IMR-90 (cell line): ENCODE measurements around the gene COA1. TPM values are rescaled to one million over a fixed set of nuclear protein-coding genes. Genes with fewer than 3 reads are reported as not detected.
A peak's percentile ranks its signal among the peaks of the same experiment; 100 is the strongest.

Source experiments
- ATAC-seq: fragments of 200-7000 bp; cut with Tn5 transposase; 2 replicates; pipeline ENCODE4 v1.9.1; 2020; ENCODE audit warnings: low read depth, mild to moderate bottlenecking, moderate library complexity
- BruUV-seq: library from RNA; stranded (reverse); fragments of 400-500 nt; replicated peaks from 2 replicates; lab custom pipeline; 2021; lab: Mats Ljungman, UMichigan
- CTCF ChIA-PET: fragments of 300-600 bp; formaldehyde crosslinking; extraction: SDS; loops from one replicate; lab custom pipeline; 2021; ENCODE audit warnings: antibody characterized with exemption; lab: Yijun Ruan, JAX
- POLR2A ChIA-PET: fragments of 300-600 bp; sonication (Branson Sonifier 250); formaldehyde crosslinking; loops from one replicate; lab custom pipeline; 2022; ENCODE audit warnings: antibody characterized with exemption; ENCODE audit not compliant: unreplicated experiment; lab: Charles Lee
- DNase-seq: peaks from one replicate; pipeline ENCODE4 v3.0.0; 2013
- H2AFZ ChIP-seq: replicated peaks from 2 replicates; pipeline ENCODE3; 2013; ENCODE audit warnings: low read length, mild to moderate bottlenecking; ENCODE audit not compliant: poor library complexity
- H2AK5ac ChIP-seq: 2 replicates; pipeline ENCODE4 v1.6.1; 2013; ENCODE audit warnings: low read depth, low read length, inconsistent platforms
- H2AK9ac ChIP-seq: replicated peaks from 2 replicates; pipeline ENCODE3; 2013; ENCODE audit warnings: mild to moderate bottlenecking, low read depth, low read length, moderate library complexity; ENCODE audit not compliant: poor library complexity
- H2BK120ac ChIP-seq: 2 replicates; pipeline ENCODE4 v1.6.1; 2013; ENCODE audit warnings: low read depth, low read length, inconsistent platforms
- H2BK15ac ChIP-seq: 3 replicates; pipeline ENCODE4 v1.6.1; 2013; ENCODE audit warnings: low read depth, low read length, inconsistent platforms
- H2BK20ac ChIP-seq: 2 replicates; pipeline ENCODE4 v1.6.1; 2013; ENCODE audit warnings: low read depth, mild to moderate bottlenecking, inconsistent platforms, low read length, moderate library complexity
- H2BK5ac ChIP-seq: 2 replicates; pipeline ENCODE4 v1.6.1; 2013; ENCODE audit warnings: mild to moderate bottlenecking, low read depth, low read length, inconsistent platforms; ENCODE audit not compliant: poor library complexity, severe bottlenecking
- H3K14ac ChIP-seq: replicated peaks from 2 replicates; pipeline ENCODE4 v1.6.1; 2013; ENCODE audit warnings: low read depth, low read length, inconsistent platforms
- H3K18ac ChIP-seq: 2 replicates; pipeline ENCODE4 v1.6.1; 2013; ENCODE audit warnings: low read depth, low read length, control low read depth
- H3K23ac ChIP-seq: 2 replicates; pipeline ENCODE4 v1.6.1; 2013; ENCODE audit warnings: low read depth, low read length, inconsistent platforms
- H3K27ac ChIP-seq: 2 replicates; pipeline ENCODE4 v1.5.1; 2013; ENCODE audit warnings: mild to moderate bottlenecking, control low read depth, low read length; ENCODE audit not compliant: insufficient read depth
- H3K27me3 ChIP-seq: 2 replicates; pipeline ENCODE4 v1.6.1; 2013; ENCODE audit warnings: low read length; ENCODE audit not compliant: control insufficient read depth, insufficient read depth
- H3K36me3 ChIP-seq: 2 replicates; pipeline ENCODE4 v1.6.1; 2013; ENCODE audit warnings: low read length, mixed read lengths; ENCODE audit not compliant: control insufficient read depth, insufficient read depth
- H3K4ac ChIP-seq: 2 replicates; pipeline ENCODE4 v1.6.1; 2013; ENCODE audit warnings: low read depth, low read length, inconsistent platforms
- H3K4me1 ChIP-seq: 2 replicates; pipeline ENCODE4 v1.6.1; 2013; ENCODE audit warnings: low read length, mixed read lengths; ENCODE audit not compliant: control insufficient read depth, insufficient read depth
- H3K4me2 ChIP-seq: 2 replicates; pipeline ENCODE4 v1.6.1; 2013; ENCODE audit warnings: low read depth, mild to moderate bottlenecking, control low read depth, low read length, moderate library complexity
- H3K4me3 ChIP-seq: 2 replicates; pipeline ENCODE4 v1.5.1; 2013; ENCODE audit warnings: low read depth, mild to moderate bottlenecking, control low read depth, low read length, moderate library complexity; ENCODE audit not compliant: insufficient read depth
- H3K56ac ChIP-seq: 2 replicates; pipeline ENCODE4 v1.6.1; 2013; ENCODE audit warnings: low read length, inconsistent platforms; ENCODE audit not compliant: insufficient read depth; ENCODE audit errors: extremely low read depth
- H3K79me1 ChIP-seq, 2 experiments: 2 replicates each; pipeline ENCODE4 v1.6.1; 2013; ENCODE audit warnings: low read length in 2 of 2, inconsistent platforms in 1 of 2, low read depth in 1 of 2
- H3K9ac ChIP-seq: 2 replicates; pipeline ENCODE4 v1.6.1; 2013; ENCODE audit warnings: low read depth, low read length, control low read depth
- H3K9me1 ChIP-seq: 2 replicates; pipeline ENCODE4 v1.6.1; 2013; ENCODE audit warnings: low read length, inconsistent platforms; ENCODE audit not compliant: insufficient read depth
- H3K9me3 ChIP-seq: 2 replicates; pipeline ENCODE4 v1.6.1; 2013; ENCODE audit warnings: low read length; ENCODE audit not compliant: control insufficient read depth, insufficient read depth
- H4K20me1 ChIP-seq: 2 replicates; pipeline ENCODE4 v1.6.1; 2013; ENCODE audit warnings: low read length, inconsistent platforms; ENCODE audit not compliant: insufficient read depth
- H4K5ac ChIP-seq: 2 replicates; pipeline ENCODE4 v1.6.1; 2013; ENCODE audit warnings: mild to moderate bottlenecking, low read depth, low read length, control low read depth
- H4K8ac ChIP-seq, 2 experiments: 2 replicates each; pipeline ENCODE4 v1.6.1; 2013; ENCODE audit warnings: low read depth in 2 of 2, low read length in 2 of 2, control low read depth in 1 of 2, inconsistent platforms in 1 of 2
- H4K91ac ChIP-seq: 2 replicates; pipeline ENCODE4 v1.6.1; 2013; ENCODE audit warnings: low read depth, low read length, inconsistent platforms; ENCODE audit not compliant: insufficient read depth
- BHLHE40 ChIP-seq: fragments of 150-350 bp; IDR thresholded peaks from 2 replicates; pipeline ENCODE4 v1.6.1; 2016; ENCODE audit warnings: mild to moderate bottlenecking, low read depth, low read length
- CEBPB ChIP-seq: IDR thresholded peaks from 2 replicates; pipeline ENCODE4 v1.6.1; 2012; ENCODE audit warnings: low read depth, low read length, improper control_type of control experiment
- CHD1 ChIP-seq: IDR thresholded peaks from 2 replicates; pipeline ENCODE4 v1.6.1; 2012; ENCODE audit warnings: low read depth, low read length, improper control_type of control experiment
- FOS ChIP-seq: fragments of 150-350 bp; IDR thresholded peaks from 2 replicates; pipeline ENCODE4 v1.6.1; 2016; ENCODE audit warnings: low read depth, low read length
- MAFK ChIP-seq: IDR thresholded peaks from 2 replicates; pipeline ENCODE4 v1.6.1; 2012; ENCODE audit warnings: low read depth, low read length, improper control_type of control experiment
- MXI1 ChIP-seq: IDR thresholded peaks from 2 replicates; pipeline ENCODE4 v1.6.1; 2012; ENCODE audit warnings: low read depth, mild to moderate bottlenecking, low read length, moderate library complexity, borderline replicate concordance
- NFE2L2 ChIP-seq: fragments of 150-350 bp; IDR thresholded peaks from 2 replicates; pipeline ENCODE4 v1.6.1; 2016; ENCODE audit warnings: low read depth, mild to moderate bottlenecking, low read length
- POLR2A ChIP-seq: IDR thresholded peaks from 2 replicates; pipeline ENCODE4 v1.6.1; 2012; ENCODE audit warnings: mild to moderate bottlenecking, low read depth, low read length
- RAD21 ChIP-seq: IDR thresholded peaks from 2 replicates; pipeline ENCODE4 v1.6.1; 2012; ENCODE audit warnings: low read length, improper control_type of control experiment
- RCOR1 ChIP-seq: IDR thresholded peaks from 2 replicates; pipeline ENCODE4 v1.6.1; 2012; ENCODE audit warnings: mild to moderate bottlenecking, low read length, improper control_type of control experiment; ENCODE audit not compliant: insufficient replicate concordance
- RFX5 ChIP-seq: IDR thresholded peaks from 2 replicates; pipeline ENCODE4 v1.8.0; 2012; ENCODE audit warnings: low read depth, mild to moderate bottlenecking, low read length, moderate library complexity
- SMC3 ChIP-seq: fragments of 150-350 bp; IDR thresholded peaks from 2 replicates; pipeline ENCODE4 v1.6.1; 2016; ENCODE audit warnings: low read depth, mild to moderate bottlenecking, antibody characterized with exemption, low read length, moderate library complexity
- WGBS, 2 experiments: methylation state at CpG; one replicate each; pipeline versions ENCODE4 v1.1.5 to v1.1.7; 2013; ENCODE audit warnings: missing lambda C conversion rate in 2 of 2; ENCODE audit not compliant: insufficient read length in 1 of 2; ENCODE audit errors: extremely low coverage in 2 of 2; 5-methylcytosine and 5-hydroxymethylcytosine counted together
- dilution Hi-C: fragments of 300-500 bp; cut with HindIII; formaldehyde crosslinking; loops from one replicate; pipeline ENCODE4 v1.14.3; 2018; ENCODE audit warnings: low sequenced_read_pairs; ENCODE audit not compliant: unreplicated experiment
- in situ Hi-C: fragments of 300-500 bp; cut with MboI; formaldehyde crosslinking; loops from 3 replicates; pipeline ENCODE4 v1.14.3; 2019; ENCODE audit warnings: low sequenced_read_pairs, inconsistent platforms, mixed read lengths
- intact Hi-C: fragments of 100-400 bp; cut with micrococcal nuclease; formaldehyde crosslinking; loops from 2 replicates; pipeline ENCODE4 v1.10.0; 2022
- polyA plus RNA-seq, 3 experiments: library from polyadenylated mRNA; depleted of rRNA; stranded (reverse); fragments of >200 nt; gene quantifications; 2 replicates each; pipeline ENCODE4 v1.2.3, GENCODE V29; 2012; ENCODE audit warnings: low replicate concordance in 1 of 3
- total RNA-seq: library from RNA; depleted of rRNA; stranded (reverse); fragments of >200 nt; gene quantifications from 2 replicates; pipeline ENCODE4 v1.2.3, GENCODE V29; 2012
- TF ChIP-seq, protein P1 (sequence below): conservative IDR thresholded peaks from 2 replicates; pipeline ENCODE4 v1.5.1; 2012; ENCODE audit warnings: mild to moderate bottlenecking, low read depth, low read length, improper control_type of control experiment
- TF ChIP-seq, protein P2 (sequence below): fragments of 150-350 bp; IDR thresholded peaks from 2 replicates; pipeline ENCODE4 v1.6.1; 2016; ENCODE audit warnings: low read depth, mild to moderate bottlenecking, low read length, moderate library complexity, borderline replicate concordance

The COA1 gene
- total and polyA plus RNA-seq, 2 of the 4 experiments (the other 2 are of a cell fraction) = 34.2 to 59.5 TPM

DNA sequence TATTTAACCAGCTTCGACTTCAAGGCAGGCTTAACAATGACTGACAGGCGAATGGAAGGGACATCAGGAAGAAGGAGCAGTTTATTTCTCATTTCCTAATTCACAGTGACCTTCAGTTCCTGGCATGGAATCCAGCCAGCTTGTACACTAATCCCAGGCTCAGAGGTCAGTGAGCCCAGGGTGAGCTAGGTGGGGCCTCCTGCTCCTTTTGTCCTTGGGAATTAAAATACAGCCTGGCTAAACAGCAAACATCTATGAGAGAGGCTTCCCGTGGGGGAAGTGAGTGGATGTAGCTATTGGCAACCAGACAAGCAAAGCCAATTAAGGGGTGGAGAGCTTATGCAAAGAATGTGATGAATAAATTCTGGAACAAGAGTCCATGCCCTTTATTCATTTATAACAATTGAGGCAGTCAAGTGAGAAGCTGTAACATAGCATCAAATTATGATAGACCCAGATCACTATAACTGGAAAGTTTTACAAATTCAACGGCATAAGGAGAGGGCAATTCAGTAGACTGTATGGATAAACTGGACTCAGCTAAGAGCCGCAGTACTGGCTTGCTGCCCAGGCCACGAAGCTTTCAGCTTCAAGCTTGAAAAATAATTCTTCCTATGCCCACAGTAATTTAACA, 89.3 kb downstream of the COA1 start:
- in situ Hi-C loops (no loop called here), dilution Hi-C loops (no loop called here), intact Hi-C loops (no loop called here)
- Histone ChIP-seq H3K4ac (peak overlapping the region; percentile 89), H2AK9ac (peak overlapping the region; percentile 38), H3K9ac (no peak overlapping the region), H3K56ac (0 out of 2 replicates have a peak overlapping the region, but pooled peaks have one; percentile 7), H4K91ac (peak overlapping the region; percentile 80), H3K27ac (peak overlapping the region; percentile 81; the same call in 1 of the 2 replicates), H2BK15ac (peak overlapping the region; percentile 57; the same call in 2 of the 3 replicates), H3K9me1 (peaks cover 19% of the 10 kb centered on the region), H3K36me3 (peaks cover 34% of the 10 kb centered on the region), H3K4me1 (peaks cover 24% of the 10 kb centered on the region), H2BK120ac (peak overlapping the region; percentile 78), H3K79me1 (peaks cover 13 to 75% of the 10 kb centered on the region in 2 experiments), H2AFZ (no peak overlapping the region), H4K20me1 (no peaks in the 10 kb centered on the region), H2BK20ac (peak overlapping the region; percentile 73), H3K18ac (peak overlapping the region; percentile 40), H3K9me3 (no peaks in the 10 kb centered on the region), H3K14ac (peak overlapping the region; percentile 62), H4K5ac (peak overlapping the region; percentile 58), H3K23ac (peak overlapping the region; percentile 72), H3K4me3 (no peak overlapping the region), H2AK5ac (peak overlapping the region; percentile 90), H3K4me2 (peak overlapping the region; percentile 47), H2BK5ac (peak overlapping the region; percentile 80), H3K27me3 (no peaks in the 10 kb centered on the region), H4K8ac (peak overlapping the region in 1 of 2 experiments; percentile 83; a peak in 2 of 4 replicates)
- peak; percentile 75 for DNase-seq
- ATAC-seq = peak; percentile 58
- ChIA-PET POLR2A (no interaction called here), CTCF (interaction anchor here (1.6 to 2.3 kb wide), 2 partner anchors 57 to 60 kb away, joined by 5 to 10 read pairs; partner anchors contain the start of gene STK17A)
- TF ChIP-seq CHD1 (no peak), FOS (no peak), BHLHE40 (no peak), RCOR1 (no peak), MXI1 (no peak), SMC3 (no peak), MAFK (no peak), POLR2A (no peak), NFE2L2 (no peak), RAD21 (no peak), CEBPB (no peak), RFX5 (no peak)
- TF ChIP-seq, protein P1, sequence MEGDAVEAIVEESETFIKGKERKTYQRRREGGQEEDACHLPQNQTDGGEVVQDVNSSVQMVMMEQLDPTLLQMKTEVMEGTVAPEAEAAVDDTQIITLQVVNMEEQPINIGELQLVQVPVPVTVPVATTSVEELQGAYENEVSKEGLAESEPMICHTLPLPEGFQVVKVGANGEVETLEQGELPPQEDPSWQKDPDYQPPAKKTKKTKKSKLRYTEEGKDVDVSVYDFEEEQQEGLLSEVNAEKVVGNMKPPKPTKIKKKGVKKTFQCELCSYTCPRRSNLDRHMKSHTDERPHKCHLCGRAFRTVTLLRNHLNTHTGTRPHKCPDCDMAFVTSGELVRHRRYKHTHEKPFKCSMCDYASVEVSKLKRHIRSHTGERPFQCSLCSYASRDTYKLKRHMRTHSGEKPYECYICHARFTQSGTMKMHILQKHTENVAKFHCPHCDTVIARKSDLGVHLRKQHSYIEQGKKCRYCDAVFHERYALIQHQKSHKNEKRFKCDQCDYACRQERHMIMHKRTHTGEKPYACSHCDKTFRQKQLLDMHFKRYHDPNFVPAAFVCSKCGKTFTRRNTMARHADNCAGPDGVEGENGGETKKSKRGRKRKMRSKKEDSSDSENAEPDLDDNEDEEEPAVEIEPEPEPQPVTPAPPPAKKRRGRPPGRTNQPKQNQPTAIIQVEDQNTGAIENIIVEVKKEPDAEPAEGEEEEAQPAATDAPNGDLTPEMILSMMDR = no peak
- TF ChIP-seq, protein P2, sequence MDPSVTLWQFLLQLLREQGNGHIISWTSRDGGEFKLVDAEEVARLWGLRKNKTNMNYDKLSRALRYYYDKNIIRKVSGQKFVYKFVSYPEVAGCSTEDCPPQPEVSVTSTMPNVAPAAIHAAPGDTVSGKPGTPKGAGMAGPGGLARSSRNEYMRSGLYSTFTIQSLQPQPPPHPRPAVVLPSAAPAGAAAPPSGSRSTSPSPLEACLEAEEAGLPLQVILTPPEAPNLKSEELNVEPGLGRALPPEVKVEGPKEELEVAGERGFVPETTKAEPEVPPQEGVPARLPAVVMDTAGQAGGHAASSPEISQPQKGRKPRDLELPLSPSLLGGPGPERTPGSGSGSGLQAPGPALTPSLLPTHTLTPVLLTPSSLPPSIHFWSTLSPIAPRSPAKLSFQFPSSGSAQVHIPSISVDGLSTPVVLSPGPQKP = no peak
- no TSS peak for BruUV-seq
- whole genome bisulfite sequencing, 2 experiments = no CpG with 5 or more reads among the region's 6 CpGs
